ENCODE results near the gene EXOC2.

The EXOC2 gene

GRCh38 chr6:692858-693722 is at the start of gene EXOC2:
TSS of gene EXOC2 (minus strand) at chr6:693139. CDS start at chr6:637818, 55,321 bp downstream.
- DNase-seq: peak; percentile 19

GRCh38 chr6:741410-742339 is 48.7 kb upstream of the EXOC2 start:
- DNase-seq: no peak

GRCh38 chr6:736657-737446 is 43.9 kb upstream of the EXOC2 start:
- no peak for DNase-seq

GRCh38 chr6:733431-734219 is 40.7 kb upstream of the EXOC2 start:
- DNase-seq: no peak

GRCh38 chr6:731924-732323 is 39.0 kb upstream of the EXOC2 start:
- DNase-seq: no peak

GRCh38 chr6:729606-730320 is 36.8 kb upstream of the EXOC2 start:
- DNase-seq: no peak

GRCh38 chr6:727856-728255 is 34.9 kb upstream of the EXOC2 start:
- DNase-seq: no peak

GRCh38 chr6:723540-723939 is 30.6 kb upstream of the EXOC2 start:
- no peak for DNase-seq

GRCh38 chr6:722608-723007 is 29.7 kb upstream of the EXOC2 start:
- DNase-seq: no peak

GRCh38 chr6:722077-722524 is 29.2 kb upstream of the EXOC2 start:
- DNase-seq: peak; percentile 21

- no peak for DNase-seq
Observed at GRCh38 chr6:718345-718744, 25.4 kb upstream of the EXOC2 start.

GRCh38 chr6:717135-717534 is 24.2 kb upstream of the EXOC2 start:
- no peak for DNase-seq

- DNase-seq: no peak
Observed at GRCh38 chr6:715709-716491, 23.0 kb upstream of the EXOC2 start.

GRCh38 chr6:714100-714499 is 21.2 kb upstream of the EXOC2 start:
- DNase-seq: no peak

- DNase-seq: no peak
Observed at GRCh38 chr6:713351-713750, 20.4 kb upstream of the EXOC2 start.

GRCh38 chr6:712805-713204 is 19.9 kb upstream of the EXOC2 start:
- DNase-seq: no peak

GRCh38 chr6:711925-712324 is 19.0 kb upstream of the EXOC2 start:
- DNase-seq: no peak

GRCh38 chr6:710601-711571 is 17.9 kb upstream of the EXOC2 start:
- no peak for DNase-seq

- no peak for DNase-seq
Observed at GRCh38 chr6:709471-710056, 16.6 kb upstream of the EXOC2 start.

Measured in NCI-H1694 treated with DMSO at 0.1 percent for 48 hours (cell line).